CD4-positive, alpha-beta T cell treated with Interleukin-17A for 4 hours (primary cell): ENCODE data around the gene CELA3B.
"Not testable (repeated sequence)": the region's sequence is repeated elsewhere in the genome, so short reads cannot be mapped to it uniquely, and the experiment has no call there.

Experiments
- DNase-seq: peaks from one replicate; pipeline ENCODE4 v3.0.0-alpha.2; 2020; ENCODE audit warnings: mixed read lengths

CELA3B gene

GRCh38 chr1:21976703-21977239 is at the start of gene CELA3B:
Gene CELA3B, plus strand, starts transcription at chr1:21977022. Its CDS starts 18 bp downstream, at chr1:21977040.
- not testable (repeated sequence) for DNase-seq

GRCh38 chr1:21927533-21928237 is 49.1 kb upstream of the CELA3B start:
- no peak for DNase-seq

- DNase-seq: no peak
Observed at GRCh38 chr1:21930080-21930571, 46.7 kb upstream of the CELA3B start.

DNA sequence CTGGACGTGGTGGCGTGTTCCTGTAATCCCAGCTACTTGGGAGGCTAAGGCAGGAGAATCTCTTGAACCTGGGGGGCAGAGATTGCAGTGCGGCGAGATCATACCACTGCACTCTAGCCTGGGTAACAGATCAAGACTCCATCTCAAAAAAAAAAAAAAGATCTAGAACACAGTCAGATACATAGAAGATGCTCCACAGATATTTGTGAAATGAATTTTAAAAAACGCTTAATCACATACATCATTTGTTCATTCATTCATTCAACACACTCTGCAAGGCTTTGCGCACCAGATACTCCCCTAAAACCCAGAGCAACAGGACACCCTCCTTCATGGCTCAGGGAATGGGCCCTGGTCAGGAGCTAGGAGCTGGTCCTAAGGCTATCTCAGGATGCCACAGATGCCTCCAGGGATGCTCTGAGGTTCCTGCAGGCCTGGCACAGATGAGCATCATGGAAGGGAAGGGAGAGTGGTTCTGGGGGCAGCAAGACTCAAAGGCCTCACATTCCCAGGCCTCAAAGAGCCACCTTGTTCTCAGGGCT is 46.1 kb upstream of the CELA3B start:
- no peak for DNase-seq

- no peak for DNase-seq
Observed at GRCh38 chr1:21931171-21932093, 45.4 kb upstream of the CELA3B start.

DNA sequence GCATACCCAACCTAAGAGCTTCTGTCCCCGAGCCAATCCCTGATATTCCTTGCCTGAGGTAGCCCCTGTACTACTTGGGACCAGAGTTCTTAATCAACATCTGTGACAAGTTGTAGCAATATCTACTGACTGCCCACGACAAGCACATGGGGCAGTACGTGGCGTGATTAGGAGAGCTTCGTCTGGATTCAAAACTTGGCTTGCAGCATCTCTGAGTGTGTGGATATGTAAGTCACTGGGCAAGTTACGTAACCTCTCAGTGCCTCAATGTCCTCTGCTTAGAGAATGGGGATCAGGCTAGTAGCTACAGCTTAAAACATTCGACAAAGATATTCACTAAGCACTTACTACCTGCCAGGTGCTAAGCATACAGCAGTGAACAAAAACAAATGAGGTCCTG is 44.7 kb upstream of the CELA3B start:
- DNase-seq: no peak

DNA sequence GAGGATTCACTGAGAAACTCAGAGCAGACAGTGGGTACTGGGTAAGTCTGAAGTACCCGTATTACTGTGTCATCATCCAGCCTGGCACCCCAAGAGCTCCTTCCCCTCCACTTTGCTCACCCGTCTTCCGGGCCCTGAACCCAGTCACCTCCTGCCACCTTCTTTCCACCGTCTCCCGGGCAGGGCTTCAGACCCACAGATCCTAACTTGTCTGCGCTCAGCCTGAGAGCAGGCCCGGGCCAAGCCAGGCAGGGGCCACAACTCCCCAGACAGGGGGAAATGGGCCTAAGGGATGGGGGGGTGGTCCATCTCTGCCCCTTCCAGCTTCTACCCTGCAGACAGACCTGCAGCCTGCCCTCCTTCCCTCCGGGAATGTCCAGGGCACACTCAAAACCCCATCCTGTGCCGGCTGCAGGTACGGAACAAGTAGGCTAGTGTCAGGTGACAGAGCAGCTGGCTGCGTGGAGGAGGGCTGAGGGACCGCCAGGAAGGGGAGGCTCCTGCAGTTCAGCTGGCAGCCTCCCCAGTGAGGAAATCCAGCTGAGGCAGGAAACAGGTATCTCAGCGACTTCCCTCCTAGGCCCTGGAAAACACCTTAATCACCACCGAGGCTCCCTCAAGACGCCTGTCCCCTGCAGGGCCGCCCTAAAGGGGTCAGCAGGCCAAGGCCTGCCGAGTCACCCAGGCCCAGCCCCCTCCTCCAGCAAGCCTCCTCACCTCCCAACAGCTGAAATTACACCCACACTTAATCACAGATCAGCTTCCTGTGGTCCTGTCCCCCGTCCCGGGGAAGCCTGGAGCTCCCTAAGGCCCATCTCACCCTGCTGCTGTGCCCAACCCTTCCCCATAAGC is 43.2 kb upstream of the CELA3B start:
- peak; percentile 16 for DNase-seq

- no peak for DNase-seq
Observed at GRCh38 chr1:21935393-21935804, 41.4 kb upstream of the CELA3B start.

DNA sequence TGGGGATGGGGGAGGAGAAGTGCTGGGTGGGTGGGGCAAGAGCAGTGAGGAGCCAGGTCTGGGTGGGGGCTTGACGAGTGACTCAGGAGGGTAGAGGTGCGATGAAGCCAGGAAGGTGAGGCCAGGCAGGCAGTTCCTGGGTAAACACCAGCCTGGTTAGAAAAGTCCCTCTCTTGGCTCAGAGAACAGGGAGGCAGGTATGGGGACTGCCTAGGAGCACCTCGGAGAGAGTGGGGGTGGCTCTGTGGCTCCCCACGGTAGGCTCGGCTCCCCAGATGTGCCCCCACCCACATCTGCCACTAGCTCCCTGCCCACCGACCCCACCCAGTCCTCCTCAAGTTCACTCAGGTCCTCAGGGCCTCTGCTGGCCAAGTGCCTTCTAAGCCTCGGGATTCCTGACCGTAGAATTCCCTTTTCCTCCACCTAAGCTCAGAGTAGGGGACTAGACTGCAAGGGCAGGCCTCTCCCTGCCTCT is 40.9 kb upstream of the CELA3B start:
- DNase-seq: no peak

GRCh38 chr1:21936366-21937031 is 40.3 kb upstream of the CELA3B start:
- DNase-seq: no peak

DNA sequence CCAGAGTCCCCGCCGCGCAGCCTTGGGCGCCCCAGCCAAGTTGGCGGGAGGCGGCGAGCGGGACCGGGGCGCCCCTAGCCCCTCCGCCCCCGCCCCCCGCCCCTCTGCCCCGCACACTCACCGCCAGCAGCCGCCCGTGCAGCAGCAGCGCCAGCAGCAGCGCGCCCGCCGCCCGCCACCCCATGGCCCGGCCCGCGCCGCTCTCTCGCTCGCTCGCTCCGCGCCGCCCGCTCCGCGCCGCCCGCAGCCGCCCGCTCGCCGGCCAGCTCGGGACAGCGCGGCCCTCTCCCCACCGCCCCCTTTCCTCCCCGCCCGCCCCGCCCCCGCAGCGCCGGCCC is 39.8 kb upstream of the CELA3B start, which contains the start of gene HSPG2:
TSS of gene HSPG2 (minus strand) at position 277 of the 338 bp plus-strand sequence. CDS start at position 184, 93 bp downstream.
- no peak for DNase-seq

DNA sequence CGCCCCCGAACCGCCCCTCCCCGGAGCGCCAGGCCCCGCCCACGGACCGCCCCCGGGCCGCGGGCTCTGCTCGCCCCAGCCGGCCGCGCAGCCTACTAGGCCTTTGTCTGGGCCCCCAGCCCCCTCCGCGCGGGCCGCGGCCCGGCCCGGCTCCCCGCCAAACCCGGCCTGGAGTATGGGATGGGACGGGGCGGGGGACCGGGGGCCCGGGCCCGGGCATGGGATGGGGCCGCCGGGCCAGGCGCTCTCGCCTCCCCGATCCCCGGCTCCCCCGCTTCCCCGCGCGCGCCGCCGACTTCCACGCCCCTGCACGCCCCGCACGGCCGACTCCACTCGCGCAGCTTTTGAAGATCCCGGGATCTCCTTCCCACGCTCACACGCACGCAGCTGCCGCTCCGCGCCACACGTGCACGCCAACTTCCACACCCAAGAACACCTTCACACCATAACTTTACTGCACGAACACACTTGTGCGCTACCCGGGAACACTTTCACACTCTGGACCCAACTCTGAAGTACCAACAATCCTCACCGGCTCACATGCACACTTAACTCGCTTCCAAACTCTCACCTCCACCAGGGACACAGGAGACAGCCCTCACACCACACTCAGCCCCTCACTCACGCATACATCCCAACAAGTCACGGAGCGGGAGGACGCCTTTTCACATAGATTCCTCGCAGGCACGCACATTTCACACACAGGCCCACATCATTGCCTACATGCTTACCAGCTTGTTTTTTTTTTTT is 39.3 kb upstream of the CELA3B start:
- DNase-seq: peak; percentile 70

DNA sequence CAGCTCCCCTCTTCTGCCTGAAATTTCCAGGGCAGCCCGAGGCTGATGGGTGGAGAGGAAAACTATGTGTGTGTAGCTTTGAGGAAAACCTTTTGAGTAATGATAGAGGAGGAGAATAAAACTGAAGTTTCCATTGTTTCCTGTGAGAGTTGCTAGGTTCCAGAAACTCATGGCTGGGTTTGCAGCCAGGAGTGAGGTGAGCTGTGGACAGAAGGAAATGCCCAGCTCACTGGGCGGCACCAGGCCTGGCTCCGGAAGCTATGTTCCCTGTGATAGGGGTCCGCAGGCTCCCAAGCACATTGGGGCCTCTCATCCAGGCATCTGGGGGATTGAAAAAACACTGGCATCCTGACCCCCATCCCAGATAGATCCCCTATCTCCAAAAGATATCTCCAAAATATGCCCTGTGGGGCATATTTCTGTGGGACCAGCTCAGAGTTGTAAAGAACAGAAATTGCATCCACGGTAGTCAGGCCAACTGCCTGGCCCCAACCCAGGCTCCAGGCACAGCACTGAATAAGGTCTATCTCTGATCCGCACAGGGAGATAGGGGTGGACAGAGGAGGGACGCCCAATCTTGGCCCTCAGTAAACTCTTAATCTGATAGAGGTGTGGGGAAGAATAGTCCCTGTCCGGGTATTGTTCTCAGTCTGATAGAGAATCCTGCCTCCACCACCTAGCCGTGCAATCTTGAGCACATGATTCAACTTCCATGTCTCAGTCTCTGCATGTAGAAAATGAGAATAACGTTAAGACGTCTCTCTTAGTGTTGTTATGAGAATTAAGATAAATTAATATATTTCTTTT is 37.9 kb upstream of the CELA3B start:
- no peak for DNase-seq

DNA sequence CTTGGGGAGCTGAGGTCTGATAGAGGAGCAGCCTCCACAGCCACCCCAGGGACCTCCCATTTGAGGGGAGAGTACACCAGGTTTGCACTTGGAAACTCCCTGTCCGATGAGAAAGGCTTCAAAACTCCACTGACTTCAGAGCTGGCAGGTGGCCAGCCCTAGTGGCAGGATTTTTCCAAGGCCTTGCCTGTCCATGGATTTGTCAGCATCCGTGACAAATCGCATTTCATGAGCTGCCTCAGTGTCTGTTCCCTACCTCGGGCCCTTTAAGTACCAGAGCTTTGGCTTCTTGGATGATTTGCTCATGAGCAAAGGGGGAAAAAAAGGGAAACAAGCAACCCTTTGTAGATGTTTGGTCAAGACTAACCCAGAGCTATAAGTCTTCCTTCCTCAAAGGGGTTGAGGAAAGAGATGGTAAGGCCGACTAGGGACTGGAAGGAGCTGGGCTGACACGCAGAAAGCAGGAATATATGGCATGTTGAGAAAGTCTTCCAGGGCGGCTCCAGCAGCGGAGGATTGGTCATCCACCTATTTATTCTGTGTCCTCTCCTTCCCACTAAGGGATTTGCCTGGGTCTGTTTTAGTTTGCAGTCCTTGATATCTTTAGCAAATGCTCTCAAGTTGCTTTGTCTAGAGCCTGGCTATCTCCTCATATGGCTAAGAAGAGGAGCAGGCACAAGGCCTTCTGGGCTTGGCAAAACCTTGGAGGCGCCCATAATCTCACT is 37.0 kb upstream of the CELA3B start:
- no peak for DNase-seq

DNA sequence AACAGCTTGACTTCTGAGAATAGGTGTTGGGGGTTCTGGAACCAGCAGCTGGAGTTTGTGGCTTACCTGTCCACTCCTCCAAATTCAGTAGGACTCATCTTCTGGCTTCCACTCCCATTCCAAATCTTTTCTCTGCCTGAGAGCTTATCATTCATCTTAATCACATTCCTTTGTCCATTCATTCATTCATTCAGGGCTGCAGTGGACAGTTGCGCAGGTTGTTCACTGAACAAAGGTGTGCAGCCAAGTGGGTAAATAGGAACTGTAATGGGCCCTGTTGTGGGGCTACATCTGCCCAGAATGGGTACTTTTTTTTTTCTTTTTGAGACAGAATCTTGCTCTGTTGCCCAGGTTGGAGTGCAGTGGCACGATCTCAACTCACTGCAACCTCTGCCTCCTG is 36.3 kb upstream of the CELA3B start:
- DNase-seq: no peak

- no peak for DNase-seq
Observed at GRCh38 chr1:21941370-21941769, 35.5 kb upstream of the CELA3B start.

- DNase-seq: no peak
Observed at GRCh38 chr1:21942464-21942863, 34.4 kb upstream of the CELA3B start.

DNA sequence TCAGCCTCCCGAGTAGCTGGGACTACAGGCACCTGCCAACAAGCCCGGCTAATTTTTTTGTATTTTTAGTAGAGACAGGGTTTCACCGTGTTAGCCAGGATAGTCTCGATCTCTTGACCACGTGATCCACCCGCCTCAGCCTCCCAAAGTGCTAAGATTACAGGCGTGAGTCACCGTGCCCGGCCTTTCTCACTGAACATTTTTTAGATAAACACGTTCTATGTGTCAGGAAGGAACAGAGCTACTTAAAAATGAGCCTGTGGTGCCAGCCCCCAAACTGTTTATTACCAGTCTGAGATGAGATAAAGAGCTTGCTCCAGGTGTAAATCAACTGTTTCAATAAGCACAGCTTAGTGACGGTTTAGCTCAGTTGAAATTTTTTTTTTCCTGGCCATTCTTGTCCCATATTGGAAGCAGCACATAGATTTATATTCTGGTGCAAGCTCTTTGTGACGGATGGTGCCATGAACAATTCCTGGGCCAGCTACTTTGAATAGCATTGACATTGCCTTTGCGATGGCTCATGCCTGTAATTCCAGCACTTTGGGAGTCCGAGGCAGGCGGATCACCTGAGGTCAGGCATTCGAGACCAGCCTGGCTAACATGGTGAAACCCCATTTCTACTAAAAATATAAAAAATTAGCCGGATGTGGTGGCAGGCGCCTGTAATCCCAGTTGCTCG is 33.7 kb upstream of the CELA3B start:
- DNase-seq: not testable (repeated sequence)

GRCh38 chr1:21944733-21945073 is 32.1 kb upstream of the CELA3B start:
- no peak for DNase-seq
